ENCODE data around the gene NCOA5. TPM values are rescaled to one million over a fixed set of nuclear protein-coding genes. Genes with fewer than 3 reads are reported as not detected.

The NCOA5 gene
- polyA plus RNA-seq, 1 experiment = 27.0 TPM

DNA sequence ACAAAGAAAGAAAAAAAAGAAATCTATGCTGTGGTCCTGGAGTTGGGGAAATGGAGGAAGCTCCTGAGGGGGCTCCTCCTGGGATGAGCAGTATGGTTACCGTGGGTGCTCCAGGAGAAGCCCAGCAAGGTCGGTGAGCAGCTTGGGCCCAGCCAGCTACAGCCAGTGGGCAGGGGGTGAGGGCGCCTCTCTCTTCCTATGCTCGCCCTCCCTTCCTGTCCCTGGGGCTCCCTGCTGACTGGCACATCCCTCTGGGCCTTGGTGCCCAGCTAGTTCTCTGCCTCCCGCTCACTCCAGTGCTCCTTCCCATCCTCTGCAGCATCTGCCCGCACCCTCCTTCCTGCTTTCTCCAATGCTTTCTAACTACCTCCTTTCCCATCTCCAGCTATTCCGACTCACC lies 45.0 kb upstream of the NCOA5 start:
- Histone ChIP-seq H3K4me3 (ENCODE audit: low read depth, low read length) (no peak overlapping the region), H3K27me3 (ENCODE audit: control insufficient read depth, insufficient read depth, low read length) (peaks cover 26% of the 10 kb centered on the region), H3K9me3 (ENCODE audit: control insufficient read depth, insufficient read depth, low read length) (no peaks in the 10 kb centered on the region), H3K27ac (ENCODE audit: low read depth, low read length) (no peak overlapping the region)
- POLR2A ChIA-PET = no interaction called here
- CTCF ChIA-PET = interaction anchor here (7.3 kb wide), 1 partner anchor 215 kb away, joined by 49 read pairs; no protein-coding TSS in a partner anchor
- TF ChIP-seq, protein P1, sequence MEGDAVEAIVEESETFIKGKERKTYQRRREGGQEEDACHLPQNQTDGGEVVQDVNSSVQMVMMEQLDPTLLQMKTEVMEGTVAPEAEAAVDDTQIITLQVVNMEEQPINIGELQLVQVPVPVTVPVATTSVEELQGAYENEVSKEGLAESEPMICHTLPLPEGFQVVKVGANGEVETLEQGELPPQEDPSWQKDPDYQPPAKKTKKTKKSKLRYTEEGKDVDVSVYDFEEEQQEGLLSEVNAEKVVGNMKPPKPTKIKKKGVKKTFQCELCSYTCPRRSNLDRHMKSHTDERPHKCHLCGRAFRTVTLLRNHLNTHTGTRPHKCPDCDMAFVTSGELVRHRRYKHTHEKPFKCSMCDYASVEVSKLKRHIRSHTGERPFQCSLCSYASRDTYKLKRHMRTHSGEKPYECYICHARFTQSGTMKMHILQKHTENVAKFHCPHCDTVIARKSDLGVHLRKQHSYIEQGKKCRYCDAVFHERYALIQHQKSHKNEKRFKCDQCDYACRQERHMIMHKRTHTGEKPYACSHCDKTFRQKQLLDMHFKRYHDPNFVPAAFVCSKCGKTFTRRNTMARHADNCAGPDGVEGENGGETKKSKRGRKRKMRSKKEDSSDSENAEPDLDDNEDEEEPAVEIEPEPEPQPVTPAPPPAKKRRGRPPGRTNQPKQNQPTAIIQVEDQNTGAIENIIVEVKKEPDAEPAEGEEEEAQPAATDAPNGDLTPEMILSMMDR (IDR thresholded peaks at IDR 0.05; ENCODE audit: low read depth, low read length) = no peak
- no peak for DNase-seq (ENCODE audit: low read depth, low spot score)

- no peaks in the 10 kb centered on the region for H3K9me3 ChIP-seq (ENCODE audit: control insufficient read depth, insufficient read depth, low read length)
- H3K27me3 ChIP-seq (ENCODE audit: control insufficient read depth, insufficient read depth, low read length) = peaks cover 23% of the 10 kb centered on the region
- ChIA-PET CTCF (interaction anchor here (1.0 to 7.3 kb wide), 2 partner anchors 51 to 215 kb away, joined by 3 to 49 read pairs; no protein-coding TSS in a partner anchor), POLR2A (no interaction called here)
- H3K4me3 ChIP-seq (ENCODE audit: low read depth, low read length) = no peak overlapping the region
- no peak overlapping the region for H3K27ac ChIP-seq (ENCODE audit: low read depth, low read length)
- TF ChIP-seq, protein P1 (IDR thresholded peaks at IDR 0.05; ENCODE audit: low read depth, low read length) = no peak
- no peak for DNase-seq (ENCODE audit: low read depth, low spot score)
These were observed 44.3 kb upstream of the NCOA5 start for GRCh38 chr20:46133886-46134654.

- peaks cover 26% of the 10 kb centered on the region for H3K27me3 ChIP-seq (ENCODE audit: control insufficient read depth, insufficient read depth, low read length)
- DNase-seq (ENCODE audit: low read depth, low spot score) = peak; percentile 8
- TF ChIP-seq, protein P1 (IDR thresholded peaks at IDR 0.05; ENCODE audit: low read depth, low read length) = peak; percentile 83
- CTCF ChIA-PET = interaction anchor here (0.7 to 7.3 kb wide), 12 partner anchors 10 to 306 kb away, joined by 3 to 49 read pairs (median 4); no protein-coding TSS in a partner anchor
- H3K4me3 ChIP-seq (ENCODE audit: low read depth, low read length) = no peak overlapping the region
- POLR2A ChIA-PET = no interaction called here
- no peaks in the 10 kb centered on the region for H3K9me3 ChIP-seq (ENCODE audit: control insufficient read depth, insufficient read depth, low read length)
- no peak overlapping the region for H3K27ac ChIP-seq (ENCODE audit: low read depth, low read length)
These were observed 43.0 kb upstream of the NCOA5 start for GRCh38 chr20:46132705-46133120.

GRCh38 chr20:46131396-46131795 lies 41.6 kb upstream of the NCOA5 start:
- peaks cover 27% of the 10 kb centered on the region for H3K27me3 ChIP-seq (ENCODE audit: control insufficient read depth, insufficient read depth, low read length)
- DNase-seq (ENCODE audit: low read depth, low spot score) = no peak
- POLR2A ChIA-PET = no interaction called here
- TF ChIP-seq, protein P1 (IDR thresholded peaks at IDR 0.05; ENCODE audit: low read depth, low read length) = no peak
- no peak overlapping the region for H3K27ac ChIP-seq (ENCODE audit: low read depth, low read length)
- no peaks in the 10 kb centered on the region for H3K9me3 ChIP-seq (ENCODE audit: control insufficient read depth, insufficient read depth, low read length)
- H3K4me3 ChIP-seq (ENCODE audit: low read depth, low read length) = no peak overlapping the region
- CTCF ChIA-PET = interaction anchor here (1.7 to 7.3 kb wide), 4 partner anchors 36 to 307 kb away, joined by 5 to 49 read pairs (median 11); no protein-coding TSS in a partner anchor

- no peak for DNase-seq (ENCODE audit: low read depth, low spot score)
- POLR2A ChIA-PET = no interaction called here
- H3K27ac ChIP-seq (ENCODE audit: low read depth, low read length) = no peak overlapping the region
- no peak overlapping the region for H3K4me3 ChIP-seq (ENCODE audit: low read depth, low read length)
- TF ChIP-seq, protein P1 (IDR thresholded peaks at IDR 0.05; ENCODE audit: low read depth, low read length) = no peak
- peaks cover 26% of the 10 kb centered on the region for H3K27me3 ChIP-seq (ENCODE audit: control insufficient read depth, insufficient read depth, low read length)
- CTCF ChIA-PET = interaction anchor here (7.3 kb wide), 1 partner anchor 219 kb away, joined by 49 read pairs; no protein-coding TSS in a partner anchor
- H3K9me3 ChIP-seq (ENCODE audit: control insufficient read depth, insufficient read depth, low read length) = no peaks in the 10 kb centered on the region
These were observed 40.8 kb upstream of the NCOA5 start for GRCh38 chr20:46130534-46130933.
